Keratinocyte (primary cell): ENCODE results near the gene ZFYVE9. TPM values are rescaled to one million over a fixed set of nuclear protein-coding genes. Genes with fewer than 3 reads are reported as not detected.
A peak's percentile ranks its signal among the peaks of the same experiment; 100 is the strongest.

ENCODE experiments used
- DNase-seq: peaks from one replicate; pipeline ENCODE4 v3.0.0-alpha.2; 2011; ENCODE audit warnings: low read depth, missing footprints, low spot score
- FAIRE-seq: peaks from 2 replicates; lab custom pipeline; 2011; peaks lifted over from hg19 to GRCh38; lab: Jason Lieb, UNC
- H2AFZ ChIP-seq: 2 replicates; pipeline ENCODE4 v1.6.0; 2012; ENCODE audit warnings: low read length, control low read depth, inconsistent platforms; ENCODE audit not compliant: control insufficient read depth
- H3K27ac ChIP-seq: 2 replicates; pipeline ENCODE4 v1.5.1; 2011; ENCODE audit warnings: low read length; ENCODE audit not compliant: control insufficient read depth, insufficient read depth
- H3K27me3 ChIP-seq: 3 replicates; pipeline ENCODE4 v1.6.0; 2011; ENCODE audit warnings: low read length; ENCODE audit not compliant: control insufficient read depth, insufficient read depth; ENCODE audit errors: extremely low read depth
- H3K36me3 ChIP-seq, 2 experiments: 2 replicates in 1 of 2; 3 replicates in 1 of 2; pipeline ENCODE4 v1.5.1; 2011; ENCODE audit warnings: low read length in 2 of 2, mild to moderate bottlenecking in 1 of 2; ENCODE audit not compliant: control insufficient read depth in 2 of 2, insufficient read depth in 2 of 2; ENCODE audit errors: extremely low read depth in 1 of 2
- H3K4me1 ChIP-seq: 3 replicates; pipeline ENCODE4 v1.5.1; 2011; ENCODE audit warnings: low read length; ENCODE audit not compliant: control insufficient read depth, insufficient read depth; ENCODE audit errors: extremely low read depth
- H3K4me2 ChIP-seq: 3 replicates; pipeline ENCODE4 v1.6.0; 2011; ENCODE audit warnings: low read depth, low read length; ENCODE audit not compliant: control insufficient read depth, insufficient read depth; ENCODE audit errors: extremely low read depth
- H3K4me3 ChIP-seq, 3 experiments: fragments of 200-600 bp in 1 of 3; sonication (generic) in 1 of 3; 2 replicates in 2 of 3; 3 replicates in 1 of 3; pipeline ENCODE4 v1.5.1; 2011 to 2016; ENCODE audit warnings: low read length in 3 of 3, mild to moderate bottlenecking in 3 of 3, control low read depth in 2 of 3, inconsistent platforms in 1 of 3, low read depth in 1 of 3, mixed read lengths in 1 of 3, mixed run types in 1 of 3, moderate library complexity in 1 of 3; ENCODE audit not compliant: control insufficient read depth in 2 of 3, insufficient read depth in 2 of 3; ENCODE audit errors: extremely low read depth in 1 of 3
- H3K79me2 ChIP-seq: 2 replicates; pipeline ENCODE4 v1.6.0; 2012; ENCODE audit warnings: low read length; ENCODE audit not compliant: control insufficient read depth, insufficient read depth
- H3K9ac ChIP-seq: 3 replicates; pipeline ENCODE4 v1.6.0; 2011; ENCODE audit warnings: low read length; ENCODE audit not compliant: control insufficient read depth, insufficient read depth; ENCODE audit errors: extremely low read depth
- H3K9me1 ChIP-seq: 3 replicates; pipeline ENCODE4 v1.6.0; 2011; ENCODE audit warnings: low read length; ENCODE audit not compliant: control insufficient read depth, insufficient read depth; ENCODE audit errors: extremely low read depth
- H3K9me3 ChIP-seq: 2 replicates; pipeline ENCODE4 v1.5.1; 2012; ENCODE audit warnings: low read depth, low read length; ENCODE audit not compliant: control insufficient read depth
- H4K20me1 ChIP-seq: 3 replicates; pipeline ENCODE4 v1.6.0; 2011; ENCODE audit warnings: low read length; ENCODE audit not compliant: control insufficient read depth, insufficient read depth; ENCODE audit errors: extremely low read depth
- EZH2 ChIP-seq: IDR thresholded peaks from one replicate; pipeline ENCODE4 v1.6.1; 2012; ENCODE audit warnings: inconsistent platforms, mild to moderate bottlenecking, low read length, moderate library complexity
- dilution Hi-C: fragments of 300-500 bp; cut with MboI; formaldehyde crosslinking; loops from one replicate; pipeline ENCODE4 v1.7.0; 2020; ENCODE audit warnings: low sequenced_read_pairs; ENCODE audit not compliant: extremely low pct_ligation_motif_present
- polyA plus RNA-seq, 5 experiments: library from polyadenylated mRNA; depleted of rRNA in 3 of 5; stranded (reverse) in 3 of 5; stranded (forward) in 1 of 5; unstranded in 1 of 5; fragments of >200 nt; gene quantifications; 1 replicate in 1 of 5; 2 replicates in 3 of 5; 3 replicates in 1 of 5; pipeline versions ENCODE4 v1.2.1 to v1.2.3, GENCODE V29; 2011 to 2012; ENCODE audit warnings: missing spikeins in 2 of 5, low read depth in 1 of 5, low replicate concordance in 1 of 5
- TF ChIP-seq, protein P1 (sequence below), 3 experiments: IDR thresholded peaks in 1 of 3; conservative IDR thresholded peaks in 1 of 3; optimal IDR thresholded peaks in 1 of 3; 2 replicates in 2 of 3; 3 replicates in 1 of 3; pipeline versions ENCODE3 to v1.5.1; 2011; ENCODE audit warnings: low read length in 3 of 3, mild to moderate bottlenecking in 3 of 3, moderate library complexity in 2 of 3, control low read depth in 1 of 3, inconsistent platforms in 1 of 3; ENCODE audit not compliant: insufficient read depth in 2 of 3; ENCODE audit errors: extremely low read depth in 1 of 3

The ZFYVE9 gene
- polyA plus RNA-seq, 1 donor (not counting 4 experiments of a cell fraction or from before 2014, with no cell fraction given), result 27.7 TPM

DNA sequence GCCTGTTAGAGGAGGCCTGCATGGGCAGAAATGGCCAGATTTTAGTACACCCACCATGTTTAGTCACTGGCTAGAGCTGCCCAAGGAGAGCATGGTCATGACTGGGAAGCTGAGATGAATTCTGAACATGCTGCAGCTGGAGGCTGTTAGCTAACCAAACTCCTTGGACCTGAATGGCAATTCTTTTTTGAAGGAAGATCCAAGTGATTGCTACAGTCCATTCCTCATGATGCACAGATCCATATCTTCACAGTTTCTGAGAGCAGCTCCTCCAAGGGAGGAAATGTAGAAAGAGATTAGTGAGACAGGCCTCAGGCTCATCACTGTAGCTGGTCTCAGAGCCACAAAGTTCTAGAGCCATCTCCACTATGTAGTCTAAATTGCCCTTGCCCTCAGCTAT lies 11.1 kb downstream of the ZFYVE9 start:
- peaks cover 1 to 3% of the 10 kb centered on the region in 2 experiments for H3K36me3 ChIP-seq
- no peak overlapping the region for H3K4me2 ChIP-seq
- no peaks in the 10 kb centered on the region for H3K9me3 ChIP-seq
- H3K4me3 ChIP-seq, result no peak overlapping the region
- FAIRE-seq (peak; percentile 13), DNase-seq (no peak)
- no peaks in the 10 kb centered on the region for H3K9me1 ChIP-seq
- H3K9ac ChIP-seq, result no peak overlapping the region
- H3K27ac ChIP-seq, result no peak overlapping the region
- H4K20me1 ChIP-seq, result peaks cover 2% of the 10 kb centered on the region
- H3K27me3 ChIP-seq, result no peaks in the 10 kb centered on the region
- H2AFZ ChIP-seq, result no peak overlapping the region
- peaks cover 85% of the 10 kb centered on the region for H3K79me2 ChIP-seq
- peaks cover 3% of the 10 kb centered on the region for H3K4me1 ChIP-seq
- TF ChIP-seq EZH2, result no peak
- TF ChIP-seq, protein P1, sequence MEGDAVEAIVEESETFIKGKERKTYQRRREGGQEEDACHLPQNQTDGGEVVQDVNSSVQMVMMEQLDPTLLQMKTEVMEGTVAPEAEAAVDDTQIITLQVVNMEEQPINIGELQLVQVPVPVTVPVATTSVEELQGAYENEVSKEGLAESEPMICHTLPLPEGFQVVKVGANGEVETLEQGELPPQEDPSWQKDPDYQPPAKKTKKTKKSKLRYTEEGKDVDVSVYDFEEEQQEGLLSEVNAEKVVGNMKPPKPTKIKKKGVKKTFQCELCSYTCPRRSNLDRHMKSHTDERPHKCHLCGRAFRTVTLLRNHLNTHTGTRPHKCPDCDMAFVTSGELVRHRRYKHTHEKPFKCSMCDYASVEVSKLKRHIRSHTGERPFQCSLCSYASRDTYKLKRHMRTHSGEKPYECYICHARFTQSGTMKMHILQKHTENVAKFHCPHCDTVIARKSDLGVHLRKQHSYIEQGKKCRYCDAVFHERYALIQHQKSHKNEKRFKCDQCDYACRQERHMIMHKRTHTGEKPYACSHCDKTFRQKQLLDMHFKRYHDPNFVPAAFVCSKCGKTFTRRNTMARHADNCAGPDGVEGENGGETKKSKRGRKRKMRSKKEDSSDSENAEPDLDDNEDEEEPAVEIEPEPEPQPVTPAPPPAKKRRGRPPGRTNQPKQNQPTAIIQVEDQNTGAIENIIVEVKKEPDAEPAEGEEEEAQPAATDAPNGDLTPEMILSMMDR (optimal IDR thresholded peaks at IDR 0.05 in 1 of 3, IDR thresholded peaks at IDR 0.05 in 1 of 3, conservative IDR thresholded peaks at IDR 0.05 in 1 of 3; ENCODE audit: extremely low read depth in 1 of 3, insufficient read depth in 2 of 3, low read length in 3 of 3), result no peak
- dilution Hi-C loops, result no loop called here

DNA sequence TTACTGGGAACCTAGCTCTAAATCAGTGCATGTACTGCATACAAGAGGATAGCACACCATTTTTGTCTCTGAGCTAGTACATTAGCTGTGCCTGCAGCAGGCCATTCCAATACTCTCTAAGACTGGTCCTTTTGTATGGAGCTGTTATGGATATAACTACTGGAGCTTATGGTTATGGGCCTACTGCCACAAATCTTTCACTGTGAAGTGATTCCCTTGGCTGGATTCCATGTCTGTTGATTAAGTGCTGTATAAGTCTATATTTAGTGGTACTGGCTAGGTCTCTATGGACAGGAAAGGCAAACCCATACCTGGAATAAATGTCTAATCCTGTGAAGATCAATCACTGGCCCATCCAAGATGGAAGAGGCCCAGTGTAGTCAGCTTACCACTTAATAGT lies 12.0 kb downstream of the ZFYVE9 start:
- Histone ChIP-seq H3K4me2 (no peak overlapping the region), H3K27ac (no peak overlapping the region), H3K9me3 (no peaks in the 10 kb centered on the region), H3K4me1 (peaks cover 10% of the 10 kb centered on the region), H3K27me3 (no peaks in the 10 kb centered on the region), H3K9ac (no peak overlapping the region), H3K36me3 (peaks cover 1 to 3% of the 10 kb centered on the region in 2 experiments), H3K9me1 (no peaks in the 10 kb centered on the region), H3K79me2 (peaks cover 83% of the 10 kb centered on the region), H2AFZ (no peak overlapping the region), H4K20me1 (peaks cover 5% of the 10 kb centered on the region), H3K4me3 (no peak overlapping the region)
- dilution Hi-C loops, result no loop called here
- no peak for FAIRE-seq
- DNase-seq, result no peak
- no peak for TF ChIP-seq EZH2
- TF ChIP-seq, protein P1 (optimal IDR thresholded peaks at IDR 0.05 in 1 of 3, IDR thresholded peaks at IDR 0.05 in 1 of 3, conservative IDR thresholded peaks at IDR 0.05 in 1 of 3; ENCODE audit: extremely low read depth in 1 of 3, insufficient read depth in 2 of 3, low read length in 3 of 3), result no peak
